Cardiac fibroblast (primary cell): ENCODE measurements around the gene CHSY1.

Source experiments
- DNase-seq, 2 donors: peaks; one replicate each; pipeline versions ENCODE4 v3.0.0 to v3.0.0-alpha.2; 2010; ENCODE audit warnings: low read depth in 2 of 2
- H3K4me3 ChIP-seq, 2 donors: replicated peaks in 1 of 2; 1 replicate in 1 of 2; 2 replicates in 1 of 2; pipeline ENCODE4 v1.5.1; 2011; ENCODE audit warnings: low read depth in 2 of 2, low read length in 2 of 2, mild to moderate bottlenecking in 2 of 2, moderate library complexity in 1 of 2
- TF ChIP-seq, protein P1 (sequence below): IDR thresholded peaks from one replicate; pipeline ENCODE4 v1.5.1; 2011; ENCODE audit warnings: low read depth, mild to moderate bottlenecking, low read length, inconsistent platforms

CHSY1 gene

DNA sequence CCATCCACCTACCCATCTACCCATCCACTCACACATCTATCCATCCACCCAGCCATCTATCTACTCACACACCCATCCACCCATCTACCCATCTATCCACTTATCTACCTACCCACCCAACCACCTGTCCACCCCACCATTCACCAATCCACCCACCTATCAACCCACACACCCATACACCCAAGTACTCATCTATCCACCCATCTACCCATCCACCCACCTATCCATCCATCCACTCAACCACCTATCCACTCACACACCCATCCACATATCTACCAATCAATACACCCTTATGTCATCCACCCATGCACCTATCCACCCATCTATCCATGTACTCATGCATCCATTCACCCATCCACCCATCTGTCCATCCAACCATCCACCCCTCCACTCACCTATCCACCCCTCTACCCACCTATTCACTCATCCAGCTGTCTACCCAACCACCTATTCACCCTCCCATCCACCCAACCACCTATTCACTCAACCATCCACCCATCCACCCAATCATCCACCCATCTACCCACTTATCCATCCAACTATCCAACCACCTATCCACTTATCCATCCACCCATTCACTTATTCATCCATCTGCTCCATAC, 109.8 kb downstream of the CHSY1 start:
- TF ChIP-seq, protein P1, sequence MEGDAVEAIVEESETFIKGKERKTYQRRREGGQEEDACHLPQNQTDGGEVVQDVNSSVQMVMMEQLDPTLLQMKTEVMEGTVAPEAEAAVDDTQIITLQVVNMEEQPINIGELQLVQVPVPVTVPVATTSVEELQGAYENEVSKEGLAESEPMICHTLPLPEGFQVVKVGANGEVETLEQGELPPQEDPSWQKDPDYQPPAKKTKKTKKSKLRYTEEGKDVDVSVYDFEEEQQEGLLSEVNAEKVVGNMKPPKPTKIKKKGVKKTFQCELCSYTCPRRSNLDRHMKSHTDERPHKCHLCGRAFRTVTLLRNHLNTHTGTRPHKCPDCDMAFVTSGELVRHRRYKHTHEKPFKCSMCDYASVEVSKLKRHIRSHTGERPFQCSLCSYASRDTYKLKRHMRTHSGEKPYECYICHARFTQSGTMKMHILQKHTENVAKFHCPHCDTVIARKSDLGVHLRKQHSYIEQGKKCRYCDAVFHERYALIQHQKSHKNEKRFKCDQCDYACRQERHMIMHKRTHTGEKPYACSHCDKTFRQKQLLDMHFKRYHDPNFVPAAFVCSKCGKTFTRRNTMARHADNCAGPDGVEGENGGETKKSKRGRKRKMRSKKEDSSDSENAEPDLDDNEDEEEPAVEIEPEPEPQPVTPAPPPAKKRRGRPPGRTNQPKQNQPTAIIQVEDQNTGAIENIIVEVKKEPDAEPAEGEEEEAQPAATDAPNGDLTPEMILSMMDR: no peak
- no peak overlapping the region for H3K4me3 ChIP-seq

DNA sequence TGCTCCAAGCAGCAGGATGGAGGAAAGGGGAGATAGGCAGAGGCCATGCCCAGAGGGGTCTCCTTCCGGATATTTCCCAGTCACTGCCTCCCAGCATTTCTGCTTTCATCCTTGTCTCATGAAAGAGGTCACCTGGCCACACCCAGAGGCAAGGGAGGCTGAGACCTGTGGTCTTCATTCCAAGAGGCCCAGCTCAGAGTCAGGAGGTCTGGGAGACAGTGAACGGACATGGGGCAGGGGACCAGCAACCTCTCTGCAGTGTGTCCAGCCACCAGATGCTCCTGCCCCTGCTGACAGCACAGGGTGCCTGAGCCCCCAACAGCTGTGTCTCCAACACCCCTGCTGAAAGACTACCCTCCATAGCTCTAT, 111.2 kb downstream of the CHSY1 start:
- H3K4me3 ChIP-seq: no peak overlapping the region
- no peak for DNase-seq
- TF ChIP-seq, protein P1: no peak

More for the DNA sequence above, 109.8 kb downstream of the CHSY1 start:
- no peak for DNase-seq

DNA sequence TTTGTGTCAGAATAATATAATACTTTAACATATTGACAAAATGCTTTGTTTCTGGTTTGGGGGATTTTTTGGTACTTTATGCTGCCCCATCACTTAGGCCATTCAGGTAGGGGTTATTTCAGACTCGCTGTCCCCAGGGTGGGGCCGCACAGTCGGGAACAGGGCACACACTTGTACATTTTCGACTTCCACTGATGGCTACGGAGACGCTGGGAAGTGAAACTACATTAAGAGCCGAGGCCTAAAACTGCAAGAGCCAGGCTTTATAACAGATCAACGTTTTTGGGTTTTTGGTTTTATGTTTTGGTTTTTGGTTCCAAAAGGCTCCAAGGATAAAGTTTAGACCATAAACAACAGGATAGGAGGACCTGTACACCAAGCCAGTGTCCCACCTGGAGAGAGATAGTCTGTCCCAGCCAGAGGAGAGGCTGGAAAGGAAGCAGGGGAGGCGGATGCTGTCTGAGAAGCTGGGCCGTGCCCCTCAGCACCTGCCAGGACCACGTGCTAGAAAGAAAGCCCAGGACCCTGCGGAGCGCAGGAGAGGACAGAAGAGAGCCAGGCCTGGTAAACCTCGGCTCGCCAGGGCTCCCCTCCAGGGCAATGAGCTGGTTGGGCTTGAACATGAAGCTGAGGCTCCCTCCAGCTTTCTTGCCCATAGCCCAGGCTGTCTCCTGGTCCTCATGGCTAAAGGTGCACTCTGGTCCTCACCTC, 111.7 kb downstream of the CHSY1 start:
- TF ChIP-seq, protein P1: no peak
- DNase-seq: no peak

DNA sequence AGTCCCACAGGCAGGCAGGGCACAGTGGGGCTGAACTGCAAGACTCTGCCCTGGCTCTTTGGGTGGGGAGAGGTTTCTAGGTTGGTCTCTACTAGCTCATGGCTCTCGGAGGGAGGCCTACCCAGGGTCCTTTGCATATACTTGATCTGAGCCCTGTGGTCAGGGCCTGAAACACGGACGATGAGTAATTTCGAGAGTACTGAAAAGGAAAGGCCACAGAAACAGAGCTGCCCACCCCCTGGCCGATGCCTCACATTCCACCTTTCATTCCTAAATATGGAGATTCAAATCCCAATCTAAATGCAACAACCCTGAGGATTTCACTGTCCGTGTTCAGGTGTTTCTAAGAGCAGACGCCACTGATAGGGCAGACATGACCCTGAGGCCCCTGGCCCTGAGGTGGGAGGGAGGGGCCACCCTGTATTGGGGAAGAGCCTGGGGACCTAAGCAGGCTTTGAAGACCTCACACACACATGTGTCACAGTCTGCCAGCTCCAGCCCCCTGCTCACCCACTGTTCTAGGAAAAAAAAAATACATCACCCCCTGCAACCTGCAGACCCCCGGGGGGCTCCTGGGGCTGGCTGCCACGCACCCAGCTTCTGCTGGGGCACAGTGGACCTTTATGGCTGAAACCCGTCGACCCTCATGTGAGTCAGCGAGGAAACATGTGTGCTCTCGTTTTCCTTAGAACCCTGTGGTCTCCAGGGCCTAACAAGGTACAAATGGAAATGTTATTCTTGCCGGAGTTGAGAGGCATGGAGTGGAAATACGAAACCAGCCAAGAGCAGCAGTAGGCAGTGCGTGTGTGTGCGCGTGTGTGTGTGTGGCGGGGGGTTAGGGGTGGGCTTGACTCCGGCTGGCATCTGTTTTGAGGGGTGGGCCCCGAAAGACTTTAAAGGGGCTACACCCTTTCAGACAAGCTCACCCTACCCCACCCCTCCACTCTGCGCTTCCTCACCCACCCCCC, 112.7 kb downstream of the CHSY1 start:
- TF ChIP-seq, protein P1: no peak
- DNase-seq: no peak
- no peak overlapping the region for H3K4me3 ChIP-seq

More for the DNA sequence above, 111.7 kb downstream of the CHSY1 start:
- no peak overlapping the region for H3K4me3 ChIP-seq

DNA sequence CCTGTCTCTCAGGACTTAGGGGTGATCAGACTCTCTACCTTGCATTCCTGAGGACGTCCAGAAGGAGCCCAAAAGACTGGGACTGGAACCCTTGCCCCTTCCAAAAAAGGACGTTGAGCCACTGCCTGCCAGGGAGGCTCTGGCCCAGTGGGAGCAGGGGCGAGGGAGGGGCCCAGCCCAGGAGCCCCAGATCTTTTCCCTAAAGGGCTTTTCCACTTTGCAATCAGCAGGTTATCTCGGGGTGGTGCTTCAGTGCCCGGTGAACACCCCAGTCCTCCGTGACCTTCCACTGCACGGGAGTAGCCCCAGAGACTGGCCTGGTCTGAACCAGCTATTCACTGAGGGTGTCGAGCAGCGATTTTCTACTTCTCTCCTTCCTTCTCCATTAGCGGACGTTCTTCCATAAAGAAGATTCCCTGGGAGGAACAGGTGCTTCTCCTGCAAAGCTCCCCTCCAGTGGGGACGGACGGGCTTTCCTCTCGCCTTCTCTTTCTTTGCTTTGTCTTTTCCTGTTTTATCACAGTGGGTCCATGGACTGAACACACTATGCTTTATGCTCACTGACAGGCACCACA, 113.7 kb downstream of the CHSY1 start:
- no peak overlapping the region for H3K4me3 ChIP-seq
- no peak for DNase-seq
- TF ChIP-seq, protein P1: no peak

DNA sequence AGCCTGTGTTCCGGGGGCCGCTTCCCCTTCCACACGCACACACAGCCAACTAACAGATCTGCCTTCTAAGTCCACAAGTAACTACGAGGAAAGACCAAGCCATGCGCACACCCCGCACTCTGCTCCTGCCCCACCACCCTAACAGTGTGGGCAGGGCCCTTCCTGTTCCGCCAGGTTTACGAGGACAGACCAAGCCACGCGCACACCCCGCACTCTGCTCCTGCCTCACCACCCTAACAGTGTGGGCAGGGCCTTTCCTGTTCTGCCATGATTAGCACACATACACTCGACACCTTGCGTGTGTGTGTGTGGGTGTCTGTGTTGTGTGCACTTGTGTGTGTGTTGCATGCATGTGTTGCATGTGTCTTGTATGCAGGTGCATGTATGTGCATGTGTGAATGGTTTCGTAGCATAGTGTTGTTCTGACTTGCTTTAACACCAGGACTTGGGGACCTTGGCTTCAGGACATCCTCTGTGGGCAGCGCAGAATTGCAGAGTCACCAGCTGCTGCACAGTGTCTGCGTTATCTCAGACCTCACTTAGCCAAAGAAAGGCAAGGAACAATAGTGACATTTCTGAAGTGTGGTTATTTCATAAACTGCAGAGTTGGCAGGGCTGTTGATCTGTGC, 114.4 kb downstream of the CHSY1 start:
- TF ChIP-seq, protein P1: no peak
- no peak overlapping the region for H3K4me3 ChIP-seq
- no peak for DNase-seq
